RWPE1 (cell line): ENCODE data around the gene CEACAM16.

Source experiments
- CTCF ChIA-PET: fragments of 350-600 bp; sonication (Branson Sonifier 250); formaldehyde crosslinking; extraction: SDS; loops from one replicate; lab custom pipeline; 2021; lab: Yijun Ruan, JAX
- POLR2A ChIA-PET: fragments of 400-600 bp; formaldehyde crosslinking; extraction: SDS; loops from one replicate; lab custom pipeline; 2020; ENCODE audit warnings: antibody characterized with exemption; ENCODE audit not compliant: low non-redundant PET; lab: Yijun Ruan, JAX
- DNase-seq: peaks from one replicate; pipeline ENCODE4 v3.0.0; 2012; ENCODE audit warnings: low spot score
- H3K27ac ChIP-seq: fragments of 450-650 bp; 2 replicates; pipeline ENCODE4 v1.5.1; 2017
- TF ChIP-seq, protein P1 (sequence below): fragments of 450-650 bp; conservative IDR thresholded peaks from 2 replicates; pipeline ENCODE4 v1.5.1; 2017; ENCODE audit warnings: low read depth, mild to moderate bottlenecking

CEACAM16 gene

GRCh38 chr19:44757735-44758505, 59.0 kb downstream of the CEACAM16 start:
- peak overlapping the region; percentile 100 for H3K27ac ChIP-seq
- ChIA-PET POLR2A (interaction anchor here (0.7 kb wide), 1 partner anchor 21 kb away, joined by 4 read pairs; no protein-coding TSS in a partner anchor), CTCF (interaction anchor here (2.0 kb wide), 1 partner anchor 34 kb away, joined by 9 read pairs; no protein-coding TSS in a partner anchor)
- TF ChIP-seq, protein P1, sequence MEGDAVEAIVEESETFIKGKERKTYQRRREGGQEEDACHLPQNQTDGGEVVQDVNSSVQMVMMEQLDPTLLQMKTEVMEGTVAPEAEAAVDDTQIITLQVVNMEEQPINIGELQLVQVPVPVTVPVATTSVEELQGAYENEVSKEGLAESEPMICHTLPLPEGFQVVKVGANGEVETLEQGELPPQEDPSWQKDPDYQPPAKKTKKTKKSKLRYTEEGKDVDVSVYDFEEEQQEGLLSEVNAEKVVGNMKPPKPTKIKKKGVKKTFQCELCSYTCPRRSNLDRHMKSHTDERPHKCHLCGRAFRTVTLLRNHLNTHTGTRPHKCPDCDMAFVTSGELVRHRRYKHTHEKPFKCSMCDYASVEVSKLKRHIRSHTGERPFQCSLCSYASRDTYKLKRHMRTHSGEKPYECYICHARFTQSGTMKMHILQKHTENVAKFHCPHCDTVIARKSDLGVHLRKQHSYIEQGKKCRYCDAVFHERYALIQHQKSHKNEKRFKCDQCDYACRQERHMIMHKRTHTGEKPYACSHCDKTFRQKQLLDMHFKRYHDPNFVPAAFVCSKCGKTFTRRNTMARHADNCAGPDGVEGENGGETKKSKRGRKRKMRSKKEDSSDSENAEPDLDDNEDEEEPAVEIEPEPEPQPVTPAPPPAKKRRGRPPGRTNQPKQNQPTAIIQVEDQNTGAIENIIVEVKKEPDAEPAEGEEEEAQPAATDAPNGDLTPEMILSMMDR = no peak
- DNase-seq = no peak

- CTCF ChIA-PET = interaction anchor here (2.0 kb wide), 1 partner anchor 35 kb away, joined by 9 read pairs; no protein-coding TSS in a partner anchor
- TF ChIP-seq, protein P1 = no peak
- POLR2A ChIA-PET = interaction anchor here (0.7 kb wide), 1 partner anchor 21 kb away, joined by 4 read pairs; no protein-coding TSS in a partner anchor
- DNase-seq = no peak
- peak overlapping the region; percentile 100 for H3K27ac ChIP-seq
Observed at GRCh38 chr19:44758596-44758995, 59.6 kb downstream of the CEACAM16 start.

GRCh38 chr19:44759083-44759804, 60.3 kb downstream of the CEACAM16 start:
- CTCF ChIA-PET = no interaction called here
- TF ChIP-seq, protein P1 = no peak
- no peak for DNase-seq
- POLR2A ChIA-PET = no interaction called here
- peak overlapping the region; percentile 100 for H3K27ac ChIP-seq
